Thoracic aorta (tissue), 2 donors: Measurements from ENCODE around the gene LETM1. TPM values are rescaled to one million over a fixed set of nuclear protein-coding genes. Genes with fewer than 3 reads are reported as not detected.

Source experiments
- ATAC-seq: fragments of 150-250 bp; one replicate; pipeline ENCODE4 v1.8.0; 2017; ENCODE audit warnings: low read depth; ENCODE audit not compliant: insufficient number of reproducible peaks, low FRiP score
- DNase-seq: peaks from one replicate; pipeline ENCODE4 v3.0.0-alpha.2; 2020; ENCODE audit warnings: low spot score
- H3K27ac ChIP-seq, 2 donors: fragments of 200-600 bp; sonication (generic); 1 replicate in 1 of 2; 2 replicates in 1 of 2; pipeline ENCODE4 v1.5.1; 2016; ENCODE audit warnings: mild to moderate bottlenecking in 2 of 2, moderate library complexity in 2 of 2
- H3K27me3 ChIP-seq: fragments of 200-600 bp; sonication (generic); replicated peaks from 2 replicates; pipeline ENCODE4 v1.6.0; 2016; ENCODE audit warnings: mild to moderate bottlenecking; ENCODE audit not compliant: insufficient read depth
- H3K36me3 ChIP-seq: fragments of 200-600 bp; sonication (generic); one replicate; pipeline ENCODE4 v1.5.1; 2016
- H3K4me1 ChIP-seq, 2 donors: fragments of 200-600 bp; sonication (generic); 1 replicate in 1 of 2; 2 replicates in 1 of 2; pipeline versions ENCODE4 v1.5.1 to v1.6.0; 2016; ENCODE audit warnings: low read depth in 2 of 2, mild to moderate bottlenecking in 1 of 2; ENCODE audit not compliant: control insufficient read depth in 1 of 2
- H3K4me3 ChIP-seq: fragments of 200-600 bp; sonication (generic); 2 replicates; pipeline ENCODE4 v1.5.1; 2016; ENCODE audit warnings: mild to moderate bottlenecking
- H3K9me3 ChIP-seq: fragments of 200-600 bp; sonication (generic); 2 replicates; pipeline ENCODE4 v1.5.1; 2016
- total RNA-seq, 2 donors: library from RNA; depleted of rRNA; stranded (reverse); fragments of >200 nt; gene quantifications; one replicate each; pipeline versions ENCODE4 v1.1.0 to v1.2.3, GENCODE V29; 2016
- TF ChIP-seq, protein P1 (sequence below): fragments of 200-600 bp; sonication (generic); IDR thresholded peaks from one replicate; pipeline ENCODE4 v1.5.1; 2019; ENCODE audit warnings: antibody characterized with exemption

Gene LETM1
- total RNA-seq, 2 donors from 2014 or later = 30.5 to 68.9 TPM

GRCh38 chr4:1825326-1825725 is 30.6 kb downstream of the LETM1 start:
- Histone ChIP-seq H3K4me3 (no peak overlapping the region), H3K27me3 (no peaks in the 10 kb centered on the region), H3K4me1 (no peaks in the 10 kb centered on the region), H3K9me3 (no peaks in the 10 kb centered on the region), H3K27ac (no peak overlapping the region), H3K36me3 (peaks cover 45% of the 10 kb centered on the region)
- TF ChIP-seq, protein P1, sequence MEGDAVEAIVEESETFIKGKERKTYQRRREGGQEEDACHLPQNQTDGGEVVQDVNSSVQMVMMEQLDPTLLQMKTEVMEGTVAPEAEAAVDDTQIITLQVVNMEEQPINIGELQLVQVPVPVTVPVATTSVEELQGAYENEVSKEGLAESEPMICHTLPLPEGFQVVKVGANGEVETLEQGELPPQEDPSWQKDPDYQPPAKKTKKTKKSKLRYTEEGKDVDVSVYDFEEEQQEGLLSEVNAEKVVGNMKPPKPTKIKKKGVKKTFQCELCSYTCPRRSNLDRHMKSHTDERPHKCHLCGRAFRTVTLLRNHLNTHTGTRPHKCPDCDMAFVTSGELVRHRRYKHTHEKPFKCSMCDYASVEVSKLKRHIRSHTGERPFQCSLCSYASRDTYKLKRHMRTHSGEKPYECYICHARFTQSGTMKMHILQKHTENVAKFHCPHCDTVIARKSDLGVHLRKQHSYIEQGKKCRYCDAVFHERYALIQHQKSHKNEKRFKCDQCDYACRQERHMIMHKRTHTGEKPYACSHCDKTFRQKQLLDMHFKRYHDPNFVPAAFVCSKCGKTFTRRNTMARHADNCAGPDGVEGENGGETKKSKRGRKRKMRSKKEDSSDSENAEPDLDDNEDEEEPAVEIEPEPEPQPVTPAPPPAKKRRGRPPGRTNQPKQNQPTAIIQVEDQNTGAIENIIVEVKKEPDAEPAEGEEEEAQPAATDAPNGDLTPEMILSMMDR = no peak
- DNase-seq (no peak), ATAC-seq (no peak)

DNA sequence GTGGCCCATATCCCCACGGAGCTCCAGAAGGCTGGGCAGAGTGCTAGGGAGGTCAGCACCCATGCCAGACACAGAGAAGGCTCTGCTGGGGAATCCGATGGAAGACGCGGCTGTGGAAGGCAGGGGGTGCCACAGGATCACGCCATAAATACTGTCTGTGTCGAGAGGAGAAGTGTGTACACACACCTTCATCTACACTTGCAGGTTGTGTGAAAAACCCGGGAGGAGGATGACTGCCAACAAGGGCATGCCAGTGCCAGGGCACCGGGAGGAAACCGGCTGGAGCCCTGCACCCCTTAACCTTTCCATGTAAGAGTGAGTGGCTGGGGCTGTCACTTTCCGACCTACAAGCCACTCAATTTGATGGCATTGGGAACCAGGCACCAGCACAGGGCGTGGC is 31.2 kb downstream of the LETM1 start:
- Histone ChIP-seq H3K27me3 (no peaks in the 10 kb centered on the region), H3K9me3 (no peaks in the 10 kb centered on the region), H3K4me3 (no peak overlapping the region), H3K36me3 (peaks cover 49% of the 10 kb centered on the region), H3K4me1 (no peaks in the 10 kb centered on the region), H3K27ac (no peak overlapping the region)
- TF ChIP-seq, protein P1 = no peak
- ATAC-seq (no peak), DNase-seq (no peak)

- TF ChIP-seq, protein P1 = no peak
- Histone ChIP-seq H3K36me3 (peaks cover 57% of the 10 kb centered on the region), H3K4me1 (no peaks in the 10 kb centered on the region), H3K27ac (no peak overlapping the region), H3K27me3 (no peaks in the 10 kb centered on the region), H3K4me3 (no peak overlapping the region), H3K9me3 (no peaks in the 10 kb centered on the region)
- ATAC-seq (no peak), DNase-seq (no peak)
Observed at GRCh38 chr4:1823545-1823932, 32.4 kb downstream of the LETM1 start.

DNA sequence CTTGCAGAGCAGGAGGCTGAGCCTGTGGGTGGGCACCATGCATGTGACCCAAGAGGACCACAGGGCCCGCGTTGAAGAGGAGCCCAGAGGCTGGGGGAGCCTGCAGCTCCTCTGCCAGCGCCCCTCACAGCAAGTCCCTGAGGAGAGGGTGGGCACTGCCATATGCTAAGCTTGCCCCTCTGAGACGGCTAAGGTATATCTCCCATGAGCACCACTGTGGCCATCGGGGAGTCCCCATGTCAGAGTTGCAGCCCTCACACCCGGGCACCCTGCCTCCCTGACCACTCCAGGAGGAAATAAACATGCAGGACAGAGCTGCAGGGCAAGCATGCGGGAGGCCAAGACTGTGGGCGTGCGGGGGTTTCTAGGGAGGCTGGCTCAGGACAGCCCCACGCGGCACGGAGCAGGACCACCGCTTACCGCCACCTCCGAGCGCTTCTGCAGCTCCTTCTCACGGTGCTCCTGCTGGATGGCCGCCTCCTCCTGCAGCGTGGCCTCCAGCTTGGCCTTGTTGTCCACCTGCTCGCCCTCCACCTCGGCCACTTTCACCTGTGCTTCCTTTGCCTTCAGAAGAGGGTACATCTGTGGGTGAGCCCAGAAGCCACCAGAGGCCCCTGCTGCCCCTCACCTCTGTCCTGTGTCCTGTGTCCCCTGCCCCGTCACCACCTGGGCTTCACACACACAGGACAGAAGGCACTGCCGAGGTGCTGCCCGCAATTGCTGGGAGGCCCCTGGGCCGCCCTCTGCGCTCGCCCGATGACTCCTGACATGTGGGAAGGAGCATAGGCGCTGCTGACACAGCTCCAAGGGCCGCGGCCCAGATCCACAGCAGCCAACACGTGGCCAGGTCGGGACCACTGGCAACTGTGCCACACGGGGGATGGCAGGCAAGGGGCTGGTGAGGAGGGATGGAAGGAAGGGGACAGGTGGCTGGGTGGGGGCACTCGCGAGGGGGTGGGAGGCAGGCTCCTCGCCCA is 33.1 kb downstream of the LETM1 start:
- H3K4me3 ChIP-seq = no peak overlapping the region
- TF ChIP-seq, protein P1 = no peak
- peaks cover 59% of the 10 kb centered on the region for H3K36me3 ChIP-seq
- no peaks in the 10 kb centered on the region for H3K27me3 ChIP-seq
- no peaks in the 10 kb centered on the region for H3K9me3 ChIP-seq
- no peak overlapping the region for H3K27ac ChIP-seq
- ATAC-seq = no peak
- no peaks in the 10 kb centered on the region for H3K4me1 ChIP-seq
- DNase-seq = no peak

- Histone ChIP-seq H3K36me3 (peaks cover 65% of the 10 kb centered on the region), H3K4me1 (no peaks in the 10 kb centered on the region), H3K4me3 (no peak overlapping the region), H3K27ac (no peak overlapping the region), H3K9me3 (no peaks in the 10 kb centered on the region), H3K27me3 (no peaks in the 10 kb centered on the region)
- no peak for DNase-seq
- TF ChIP-seq, protein P1 = no peak
- no peak for ATAC-seq
Observed at GRCh38 chr4:1821679-1822567, 34.0 kb downstream of the LETM1 start.
